Medulla oblongata (tissue), 1 donor: ENCODE measurements around the gene CCNH.
A peak's percentile ranks its signal among the peaks of the same experiment; 100 is the strongest.

Source experiments
- DNase-seq: peaks from one replicate; pipeline ENCODE4 v3.0.0-alpha.2; 2015; ENCODE audit errors: extremely low spot score

The CCNH gene

DNA sequence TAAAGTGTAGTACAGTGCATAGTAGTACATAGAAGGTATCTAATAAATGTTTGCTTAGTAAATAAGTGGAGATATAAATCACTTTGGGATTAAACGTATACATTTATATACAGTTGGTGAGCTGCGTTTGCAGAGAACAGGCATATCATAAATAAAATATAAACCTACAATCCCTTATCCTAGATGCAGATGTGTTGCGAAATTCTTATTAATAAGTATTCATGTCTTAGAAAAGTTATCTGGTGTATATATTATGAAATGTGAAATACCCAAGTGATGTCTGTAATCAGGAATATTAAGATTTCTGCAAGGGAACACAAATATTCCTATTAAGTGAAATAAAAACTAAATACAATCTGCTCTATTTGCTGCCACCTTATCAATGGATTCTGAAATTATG, 8.8 kb downstream of the CCNH start:
- no peak for DNase-seq

DNA sequence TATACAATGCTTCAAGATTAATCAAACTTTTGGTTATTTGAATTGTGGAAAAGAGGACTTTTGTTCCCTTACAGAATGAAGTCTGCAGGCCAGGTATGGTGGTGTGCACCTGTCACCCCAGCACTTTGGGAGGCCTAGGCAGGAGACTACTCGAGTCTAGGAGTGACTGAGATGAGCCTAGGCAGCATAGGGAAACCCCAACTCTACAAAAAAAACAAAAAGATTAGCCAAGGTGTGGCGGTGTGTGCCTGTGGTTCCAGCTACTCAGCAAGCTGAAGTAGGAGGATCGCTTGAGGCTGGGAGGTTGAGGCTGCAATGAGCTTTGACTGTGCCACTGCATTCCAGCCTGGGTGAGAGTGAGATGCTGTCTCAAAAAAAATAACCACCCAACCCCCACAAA, 9.3 kb downstream of the CCNH start:
- DNase-seq = no peak

DNA sequence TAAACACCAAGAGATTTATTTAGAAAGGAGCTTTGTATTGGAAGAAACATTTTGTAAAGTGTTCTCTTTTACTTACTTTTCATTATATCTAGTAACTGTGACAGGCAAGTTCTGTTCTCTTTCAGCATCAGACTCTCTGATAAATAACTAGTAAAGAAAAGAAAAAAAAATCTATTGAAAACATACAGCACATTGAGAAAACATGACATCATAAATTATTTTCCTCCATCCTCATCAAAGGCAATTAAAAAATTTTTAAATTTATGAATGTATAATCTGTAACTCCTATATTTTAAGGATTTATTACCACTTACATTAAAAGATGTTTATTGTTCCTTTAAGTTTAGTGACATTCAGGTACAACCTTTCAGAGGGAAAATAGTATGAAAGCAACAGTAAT, 11.1 kb downstream of the CCNH start:
- no peak for DNase-seq

DNA sequence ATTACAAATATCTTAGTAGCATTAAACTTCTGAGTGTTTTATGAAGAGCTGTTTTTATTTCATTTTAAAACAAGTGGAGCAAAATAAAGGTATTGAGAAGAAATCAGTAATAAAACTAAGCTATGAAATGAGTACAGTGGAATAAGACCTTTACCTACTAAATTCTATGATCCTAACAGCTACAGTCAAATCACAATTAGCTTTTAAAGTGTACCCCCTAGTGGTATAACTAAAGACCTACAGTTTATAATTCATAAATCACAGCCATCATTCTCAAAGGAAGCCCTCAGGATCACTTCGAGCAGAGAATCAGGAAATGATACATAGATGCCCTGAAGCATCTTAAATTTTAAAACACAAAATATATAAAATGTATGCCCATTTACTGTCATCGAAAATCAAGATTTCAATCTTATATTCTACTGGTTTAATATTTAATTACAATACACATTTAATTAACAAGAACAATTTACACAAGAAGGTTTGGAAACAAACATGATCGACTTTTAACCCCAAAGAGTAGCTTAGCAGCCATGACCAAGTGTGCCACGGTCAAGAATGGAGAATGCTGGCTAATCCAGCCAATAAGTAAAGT, 12.3 kb downstream of the CCNH start:
- DNase-seq = peak; percentile 34

DNA sequence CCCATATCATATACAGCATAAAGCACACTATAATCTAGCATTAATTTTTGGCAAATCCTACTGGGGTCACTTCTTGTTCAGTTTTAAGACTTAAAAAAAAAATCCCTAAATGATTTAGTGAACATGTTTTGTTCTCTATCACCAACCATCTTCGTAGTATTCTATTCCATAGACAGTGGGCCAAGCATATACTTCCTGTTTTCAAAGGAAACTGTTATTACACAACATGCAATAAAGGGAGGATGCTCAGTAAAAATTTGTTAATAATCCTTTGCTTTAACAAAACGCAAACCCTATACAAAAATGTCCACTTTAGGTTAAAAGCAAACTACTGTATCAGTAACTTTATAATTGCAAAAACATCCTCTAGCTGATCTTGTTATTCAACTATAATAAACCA, 13.0 kb downstream of the CCNH start:
- no peak for DNase-seq

DNA sequence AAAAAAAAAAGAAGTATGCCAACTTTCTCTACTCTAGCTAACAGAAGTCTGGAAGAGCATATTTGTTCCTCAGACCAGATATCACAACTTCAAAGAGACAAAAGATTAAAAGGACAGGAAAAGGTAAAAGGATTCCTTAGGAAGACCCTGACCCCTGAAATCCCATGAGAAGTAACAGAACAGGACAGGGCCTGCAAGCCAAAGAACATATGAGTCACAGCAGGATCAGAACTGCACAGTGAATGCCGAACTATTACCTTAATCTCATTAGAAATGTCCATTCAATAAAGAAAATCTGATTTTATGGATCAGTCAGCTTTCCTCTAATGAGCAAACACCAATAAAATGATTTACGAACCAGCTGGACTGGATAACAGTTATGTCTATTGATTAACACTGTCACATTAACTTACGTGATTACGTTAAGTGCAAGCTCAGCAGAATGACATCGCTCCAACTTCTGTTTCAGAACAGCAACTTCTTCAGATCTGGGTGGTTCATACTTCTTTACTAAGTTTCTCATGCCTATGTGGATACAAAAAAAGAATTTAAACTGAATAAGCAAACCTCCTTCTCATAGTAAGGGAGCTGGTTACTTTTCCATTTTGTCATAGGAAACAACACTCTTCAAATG, 13.6 kb downstream of the CCNH start:
- no peak for DNase-seq

DNA sequence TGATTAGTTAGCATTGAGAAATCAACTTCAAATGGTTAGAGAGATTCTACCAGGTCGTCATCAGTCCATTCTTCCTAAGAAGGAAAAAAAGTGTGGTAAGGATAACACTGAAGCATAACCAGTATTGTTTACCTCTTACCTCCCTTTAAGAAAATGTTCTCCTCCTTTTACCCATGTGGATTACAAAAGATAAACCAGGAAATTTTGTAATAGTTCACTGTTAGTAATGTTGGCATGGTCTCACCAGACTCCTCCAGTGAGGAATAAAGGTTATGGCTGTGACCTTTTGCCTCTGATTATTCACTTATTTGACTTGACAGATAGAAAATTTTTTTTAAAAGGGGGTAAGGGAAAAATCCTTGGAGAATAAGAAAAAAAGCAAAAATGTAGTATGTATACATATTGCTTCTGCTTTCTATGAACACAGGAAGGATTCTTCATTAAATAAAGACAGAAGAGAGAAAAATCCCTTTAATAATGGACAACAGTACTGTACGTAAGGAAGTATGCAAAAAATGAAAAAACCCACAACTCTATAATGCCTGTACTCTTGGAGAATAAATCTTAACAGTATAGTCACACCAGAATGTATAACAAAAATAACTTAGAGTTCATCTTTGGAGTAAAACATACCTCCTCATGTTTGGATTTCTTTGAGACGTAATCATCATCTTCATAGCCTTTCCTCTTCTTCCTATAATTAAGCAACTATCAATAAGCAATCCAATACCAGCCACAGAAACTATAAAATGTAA, 18.1 kb downstream of the CCNH start:
- no peak for DNase-seq

DNA sequence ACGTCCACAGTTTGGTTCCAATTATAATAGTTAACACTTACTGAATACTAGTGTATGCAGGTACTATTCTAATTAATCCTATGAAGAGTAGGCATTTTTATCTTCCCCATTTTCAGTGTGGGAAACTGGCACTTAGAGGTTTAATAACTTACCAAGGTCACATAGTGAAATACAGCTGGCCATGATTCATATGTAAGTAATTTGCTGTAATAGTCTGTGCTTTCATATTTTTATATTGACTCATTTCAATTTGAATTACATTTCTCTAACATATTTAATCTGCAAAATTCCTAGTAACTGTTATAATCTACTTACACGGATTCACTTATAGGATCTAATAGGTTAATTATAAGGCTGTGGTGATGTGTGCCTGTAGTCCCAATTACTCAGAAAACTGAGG, 19.4 kb downstream of the CCNH start:
- DNase-seq = no peak

DNA sequence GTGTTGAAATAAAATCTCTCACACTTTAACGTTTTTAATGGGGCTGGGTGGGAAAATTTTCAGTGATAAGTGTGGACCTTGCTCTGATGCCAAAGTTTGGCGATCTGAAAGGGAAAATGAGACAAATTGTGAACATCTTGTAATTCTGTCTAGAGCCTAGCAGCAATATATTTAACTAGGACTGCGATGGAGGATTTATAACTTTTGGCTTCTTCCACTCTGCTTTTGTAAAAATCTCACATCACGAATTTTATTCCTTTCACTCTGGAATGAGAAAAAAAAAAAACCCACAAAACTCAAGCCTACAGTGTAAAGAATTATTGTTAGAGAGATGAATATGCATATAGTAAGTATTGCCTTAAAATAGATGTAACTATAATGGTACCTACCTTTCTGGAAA, 19.9 kb downstream of the CCNH start:
- DNase-seq = no peak

DNA sequence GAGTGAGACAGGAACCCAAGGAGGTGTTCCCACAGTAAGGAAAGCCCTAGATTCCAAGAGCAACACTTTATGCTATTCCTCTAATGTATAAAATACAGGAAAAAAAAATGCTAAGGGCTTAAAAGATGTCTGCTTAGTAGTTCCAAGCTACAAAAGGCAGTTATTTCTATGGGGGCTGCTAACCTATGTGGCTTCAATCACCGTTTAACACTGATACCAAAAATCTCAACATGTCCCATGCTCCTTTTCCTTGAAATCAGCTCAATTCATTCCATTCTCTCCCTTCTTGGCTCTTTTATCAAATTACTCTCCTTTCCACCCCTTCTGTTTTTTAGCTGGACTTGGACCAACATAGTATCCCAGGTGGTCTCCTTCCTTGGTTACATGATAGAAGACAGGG, 20.6 kb downstream of the CCNH start:
- no peak for DNase-seq

DNA sequence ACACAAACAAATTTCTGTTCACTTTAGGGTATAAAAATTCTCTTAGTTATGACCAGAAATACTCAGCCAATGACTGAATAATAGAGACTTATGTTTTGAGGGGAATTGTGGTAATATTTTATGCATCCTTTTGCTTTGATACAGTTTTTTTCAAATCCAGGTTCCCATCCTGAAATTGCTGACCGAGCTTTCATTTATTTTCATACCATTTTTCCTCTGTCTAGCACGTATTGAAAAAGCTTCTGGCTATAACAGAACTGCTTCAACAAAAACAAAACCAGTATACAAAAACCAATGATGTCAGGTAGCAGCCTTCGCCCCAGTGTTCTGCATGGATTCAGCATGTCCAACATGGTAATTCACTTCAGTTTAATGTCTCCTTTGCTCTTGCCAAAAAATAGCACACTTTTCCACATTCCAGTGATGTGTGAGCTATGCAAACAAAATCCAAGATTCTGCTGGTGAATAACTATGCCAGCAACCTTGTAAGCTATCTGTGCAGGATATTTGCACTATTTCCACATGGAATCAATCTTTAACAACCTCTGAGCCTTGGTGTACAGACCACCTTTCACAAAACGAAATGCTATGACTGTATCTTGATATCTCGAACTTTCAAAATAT, 22.0 kb downstream of the CCNH start:
- no peak for DNase-seq

DNA sequence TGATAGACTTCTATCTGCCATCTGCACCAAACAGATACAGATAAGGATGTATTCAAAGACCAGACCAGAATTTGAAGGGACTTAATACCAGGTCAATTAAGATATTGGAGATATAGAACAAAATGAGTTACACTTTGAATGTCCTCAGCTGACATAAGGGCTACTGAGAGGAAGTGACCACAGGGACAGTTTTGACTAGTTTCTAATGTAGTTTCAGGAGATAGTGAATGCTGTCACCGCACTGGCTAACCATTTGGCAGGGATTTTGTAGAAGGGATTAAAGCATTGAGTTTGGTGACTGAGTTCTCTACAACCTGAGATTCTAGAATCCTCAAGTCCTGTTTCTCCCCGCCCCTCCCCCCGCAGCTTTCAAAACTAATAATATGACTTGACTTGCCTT, 22.7 kb downstream of the CCNH start:
- no peak for DNase-seq

DNA sequence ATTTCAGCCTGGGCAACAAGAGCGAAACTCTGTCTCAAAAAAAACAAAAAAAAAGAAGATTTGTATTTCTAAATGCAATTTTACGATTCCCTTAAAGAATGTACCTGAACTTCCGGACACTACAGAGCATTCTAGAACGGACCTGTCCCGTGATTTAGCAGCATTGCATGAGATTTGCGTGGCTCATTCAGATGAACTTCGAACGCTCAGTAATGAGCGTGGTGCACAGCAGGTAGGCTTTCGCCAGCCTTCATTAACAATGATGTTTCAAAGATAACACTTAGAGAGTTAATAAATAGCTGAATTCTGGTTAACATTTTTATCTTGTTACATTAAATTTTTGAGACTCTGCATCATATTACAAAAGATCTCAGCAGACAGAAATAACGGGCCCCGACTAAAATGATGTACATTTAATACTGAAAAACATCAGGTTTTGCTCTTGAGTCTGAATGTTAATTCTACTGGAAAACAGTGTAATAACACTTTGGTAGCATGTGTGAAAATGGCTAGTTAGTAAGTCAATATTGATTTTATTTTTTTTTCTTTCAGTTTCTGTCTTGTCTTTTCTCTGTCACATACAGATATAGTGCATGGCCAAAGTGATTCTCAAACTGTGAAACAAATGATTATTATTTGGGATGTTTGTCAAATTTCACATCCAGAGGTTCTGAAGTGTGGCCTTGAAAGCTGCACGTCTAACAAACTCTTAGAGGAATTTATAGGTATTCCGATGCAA, 23.3 kb downstream of the CCNH start:
- no peak for DNase-seq

DNA sequence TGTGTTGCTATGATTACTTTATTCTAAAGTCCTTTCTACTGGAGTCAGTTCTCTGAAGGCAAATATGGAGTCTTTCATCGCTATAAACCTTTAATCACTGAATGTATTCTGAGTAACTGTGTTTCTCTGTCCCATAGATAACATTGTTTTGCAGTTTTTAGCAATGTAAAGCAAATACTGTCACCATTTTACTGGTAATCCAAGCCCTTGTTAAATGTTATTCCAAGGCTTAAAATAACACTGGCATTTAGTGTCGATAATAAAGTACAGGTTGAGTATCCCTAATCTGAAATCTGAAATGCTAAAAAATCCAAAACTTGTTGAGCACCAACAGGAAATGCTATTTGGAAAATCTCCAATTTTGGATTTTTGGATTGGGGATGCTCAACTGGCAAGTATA, 24.6 kb downstream of the CCNH start:
- no peak for DNase-seq

DNA sequence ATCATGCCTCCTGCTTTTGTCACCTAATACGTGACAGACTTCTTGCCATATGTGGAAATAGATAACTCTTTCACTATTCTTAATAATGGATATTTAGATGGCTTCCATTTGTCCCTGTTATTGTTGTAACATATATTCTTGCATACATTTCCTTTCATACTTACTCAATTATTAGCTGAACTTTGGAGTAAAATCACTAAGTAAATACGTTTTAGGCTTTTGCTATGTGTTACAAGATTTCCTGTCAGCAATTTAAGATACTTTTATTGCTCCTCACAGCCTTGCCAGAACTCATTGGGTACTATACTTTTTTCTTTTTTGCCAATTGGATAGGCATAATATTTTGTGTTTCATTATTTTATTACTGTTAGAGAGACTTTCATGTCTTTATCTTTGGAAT, 26.9 kb downstream of the CCNH start:
- DNase-seq = no peak

DNA sequence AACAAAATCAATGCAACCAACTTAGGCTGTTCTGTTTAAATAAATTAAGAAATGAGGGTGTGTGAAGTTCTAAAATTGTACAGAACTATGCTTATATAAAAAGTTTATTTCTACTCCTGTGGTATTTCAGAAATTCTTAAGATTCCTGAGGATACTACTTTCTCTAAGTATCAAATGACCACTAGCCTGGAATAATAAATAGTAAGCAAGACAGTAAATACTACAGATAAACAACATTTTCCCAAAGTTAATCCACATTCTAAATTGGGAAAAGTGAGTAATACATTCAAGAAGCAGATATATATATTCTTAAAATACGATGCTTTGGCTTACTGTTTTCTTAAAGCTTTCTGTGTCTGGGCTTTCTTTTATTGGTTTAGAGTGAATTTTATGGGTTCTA, 29.5 kb downstream of the CCNH start:
- no peak for DNase-seq

DNA sequence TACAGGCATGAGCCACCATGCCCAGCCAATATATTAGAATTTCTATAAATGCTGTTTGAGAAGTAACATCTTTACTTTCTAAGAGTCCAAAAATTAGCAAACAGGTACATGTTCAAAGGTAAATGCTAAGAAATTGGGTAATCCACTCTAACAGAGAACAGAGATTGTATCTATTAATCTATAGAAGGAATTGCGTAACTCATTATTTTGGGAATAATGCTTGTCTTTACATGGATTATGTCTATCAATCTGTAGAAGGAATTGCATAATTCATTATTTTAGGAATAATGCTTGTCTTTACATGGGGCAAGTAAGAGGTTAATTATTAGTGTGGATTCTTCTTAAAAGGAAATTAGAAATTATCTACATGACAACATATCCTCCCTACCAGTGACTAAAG, 30.5 kb downstream of the CCNH start:
- no peak for DNase-seq

DNA sequence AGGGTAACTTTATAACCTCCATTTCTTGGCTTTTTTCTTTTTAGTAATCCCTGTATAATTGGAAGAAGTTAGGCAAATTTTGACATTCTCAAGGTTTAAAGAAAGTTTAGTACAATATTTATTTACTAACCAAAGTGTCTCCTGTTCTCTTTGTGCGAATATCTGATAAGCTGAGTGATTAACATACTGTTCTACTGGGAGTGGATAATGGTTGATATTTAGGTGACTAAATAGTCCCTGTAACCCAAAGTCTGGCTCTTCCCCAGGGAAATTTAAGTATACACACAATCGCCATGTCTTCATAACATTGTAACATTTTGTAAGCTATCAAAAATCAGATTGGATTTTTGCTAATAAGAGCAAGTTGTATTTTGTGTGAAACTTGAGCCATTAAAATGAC, 40.0 kb downstream of the CCNH start:
- no peak for DNase-seq

DNA sequence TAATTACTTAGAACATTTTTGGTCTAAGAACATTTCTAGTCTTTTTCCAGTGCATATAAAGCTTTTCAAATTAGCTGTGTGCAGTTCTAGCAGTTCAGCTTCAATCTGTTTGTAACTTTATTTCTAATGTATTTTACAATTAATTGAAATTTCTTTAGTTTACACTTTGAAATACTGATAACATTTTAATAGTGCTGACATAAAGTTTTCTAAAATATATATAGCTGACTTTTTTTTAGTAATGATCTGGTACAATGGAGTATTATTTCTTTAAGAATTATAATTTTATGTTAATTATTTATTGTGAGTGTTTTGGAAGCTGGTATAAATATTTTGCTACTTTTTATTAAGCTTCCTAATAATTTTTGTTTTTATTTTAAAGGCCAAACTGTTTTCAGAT, 43.3 kb downstream of the CCNH start:
- no peak for DNase-seq

DNA sequence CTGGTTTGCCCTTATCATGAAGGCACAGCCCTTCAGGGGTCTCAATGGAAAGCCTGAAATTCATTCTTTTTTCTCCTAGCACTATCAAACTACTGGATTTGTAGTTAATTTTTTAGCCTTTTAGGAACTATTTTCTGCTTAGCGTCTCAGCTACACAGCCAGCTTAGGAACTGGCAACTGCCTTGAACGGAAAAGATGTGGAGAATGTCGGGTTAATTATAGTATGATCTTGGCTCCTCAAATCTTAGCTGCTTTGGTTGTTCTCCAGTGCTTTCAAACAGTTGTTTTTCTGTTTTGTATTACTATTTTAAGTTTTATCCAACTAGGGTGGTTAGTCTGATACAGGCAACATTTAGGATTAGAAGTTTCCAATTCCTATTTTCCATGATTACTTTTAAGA, 44.1 kb downstream of the CCNH start:
- no peak for DNase-seq

DNA sequence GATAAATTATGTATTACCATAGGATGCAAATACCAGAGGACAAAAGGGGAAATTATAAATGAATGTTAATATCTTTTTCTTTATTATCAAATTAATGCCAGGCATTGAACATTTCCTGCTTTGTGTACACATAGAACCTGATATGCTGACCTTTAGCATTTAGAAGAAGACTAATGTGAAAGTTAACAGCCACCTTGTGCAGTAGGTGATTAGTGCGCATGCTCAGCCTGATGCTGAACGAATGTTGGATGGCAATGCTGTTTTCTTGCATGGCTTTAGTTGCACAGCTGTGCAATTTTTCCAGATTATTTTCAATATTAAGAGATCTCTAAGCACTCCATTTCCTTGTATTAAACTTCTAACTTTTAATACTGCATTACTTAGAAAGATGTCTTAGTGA, 45.5 kb downstream of the CCNH start:
- DNase-seq = no peak

DNA sequence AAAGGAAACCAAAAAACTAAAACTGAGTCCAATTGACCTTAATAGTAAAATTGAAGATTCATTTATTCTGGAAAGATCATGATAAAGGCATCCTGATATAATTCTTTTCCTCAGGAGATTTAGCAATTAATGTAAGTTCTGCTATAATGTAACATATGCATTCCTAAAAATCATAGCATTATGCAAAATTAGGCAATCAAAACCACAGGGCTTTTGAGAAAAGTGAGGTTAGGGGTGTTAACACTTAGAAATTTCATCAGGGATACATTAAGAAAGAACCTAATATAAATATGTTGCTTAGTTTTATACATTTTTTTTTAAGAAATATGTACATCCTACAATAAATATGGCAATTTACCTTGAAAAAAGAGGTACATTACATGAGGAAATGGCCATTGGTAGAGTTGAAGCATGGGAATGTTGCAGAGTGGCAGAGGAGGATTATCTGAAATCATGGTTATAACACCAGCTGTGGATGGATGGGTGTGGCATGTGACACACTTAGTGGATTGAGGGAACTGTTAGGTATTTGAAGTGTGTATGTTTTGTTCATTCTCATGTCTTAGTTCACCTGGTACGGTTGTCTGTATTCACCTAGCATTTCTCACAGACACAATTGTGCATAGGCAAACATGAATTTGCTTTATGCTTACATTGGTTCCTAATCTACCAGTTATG, 51.1 kb downstream of the CCNH start:
- DNase-seq = no peak
